ENCODE measurements around the gene PALS1. TPM values are rescaled to one million over a fixed set of nuclear protein-coding genes. Genes with fewer than 3 reads are reported as not detected.

Gene PALS1
- total RNA-seq, 1 donor from 2014 or later: 20.6 TPM

GRCh38 chr14:67253076-67253635 lies 11.9 kb downstream of the PALS1 start:
- H3K27ac ChIP-seq: no peak overlapping the region
- no peaks in the 10 kb centered on the region for H3K27me3 ChIP-seq
- no peak for DNase-seq (ENCODE audit: extremely low spot score in 2 of 2)
- no peaks in the 10 kb centered on the region for H3K36me3 ChIP-seq
- peaks cover 30% of the 10 kb centered on the region for H3K4me1 ChIP-seq
- TF ChIP-seq POLR2A (IDR thresholded peaks at IDR 0.05) (no peak), CTCF (IDR thresholded peaks at IDR 0.05) (no peak), POLR2AphosphoS5 (IDR thresholded peaks at IDR 0.05; ENCODE audit: insufficient read depth in 1 of 2, low read depth in 1 of 2) (no peak)
- no peak overlapping the region for H3K4me3 ChIP-seq
- no peaks in the 10 kb centered on the region for H3K9me3 ChIP-seq
- intact Hi-C loops (cut with DNase I): no loop called here

- DNase-seq (ENCODE audit: extremely low spot score in 2 of 2): no peak
- Histone ChIP-seq H3K9me3 (no peaks in the 10 kb centered on the region), H3K4me3 (no peak overlapping the region), H3K36me3 (no peaks in the 10 kb centered on the region), H3K4me1 (peaks cover 11% of the 10 kb centered on the region), H3K27ac (no peak overlapping the region), H3K27me3 (no peaks in the 10 kb centered on the region)
- TF ChIP-seq POLR2A (IDR thresholded peaks at IDR 0.05): no peak
- no peak for TF ChIP-seq CTCF (IDR thresholded peaks at IDR 0.05)
- no peak for TF ChIP-seq POLR2AphosphoS5 (IDR thresholded peaks at IDR 0.05; ENCODE audit: insufficient read depth in 1 of 2, low read depth in 1 of 2)
- intact Hi-C loops (cut with DNase I): no loop called here
Measured at GRCh38 chr14:67257906-67258305, 16.7 kb downstream of the PALS1 start.

GRCh38 chr14:67260965-67261364 lies 19.7 kb downstream of the PALS1 start:
- TF ChIP-seq POLR2AphosphoS5 (IDR thresholded peaks at IDR 0.05; ENCODE audit: insufficient read depth in 1 of 2, low read depth in 1 of 2): no peak
- Histone ChIP-seq H3K9me3 (no peaks in the 10 kb centered on the region), H3K27me3 (no peaks in the 10 kb centered on the region), H3K27ac (no peak overlapping the region), H3K36me3 (no peaks in the 10 kb centered on the region), H3K4me3 (no peak overlapping the region), H3K4me1 (peaks cover 18% of the 10 kb centered on the region)
- intact Hi-C loops (cut with DNase I): no loop called here
- DNase-seq (ENCODE audit: extremely low spot score in 2 of 2): no peak

GRCh38 chr14:67263499-67264149 lies 22.4 kb downstream of the PALS1 start:
- H3K36me3 ChIP-seq: no peaks in the 10 kb centered on the region
- no peak overlapping the region for H3K27ac ChIP-seq
- no peak for TF ChIP-seq CTCF (IDR thresholded peaks at IDR 0.05)
- no peak for TF ChIP-seq POLR2AphosphoS5 (IDR thresholded peaks at IDR 0.05; ENCODE audit: insufficient read depth in 1 of 2, low read depth in 1 of 2)
- TF ChIP-seq POLR2A (IDR thresholded peaks at IDR 0.05): no peak
- no peaks in the 10 kb centered on the region for H3K27me3 ChIP-seq
- DNase-seq (ENCODE audit: extremely low spot score in 2 of 2): no peak
- H3K4me1 ChIP-seq: peaks cover 29% of the 10 kb centered on the region
- intact Hi-C loops (cut with DNase I): no loop called here
- H3K9me3 ChIP-seq: no peaks in the 10 kb centered on the region
- no peak overlapping the region for H3K4me3 ChIP-seq

- H3K4me1 ChIP-seq: peaks cover 35% of the 10 kb centered on the region
- no peak overlapping the region for H3K4me3 ChIP-seq
- TF ChIP-seq POLR2A (IDR thresholded peaks at IDR 0.05): no peak
- TF ChIP-seq POLR2AphosphoS5 (IDR thresholded peaks at IDR 0.05; ENCODE audit: insufficient read depth in 1 of 2, low read depth in 1 of 2): no peak
- no peak for TF ChIP-seq CTCF (IDR thresholded peaks at IDR 0.05)
- intact Hi-C loops (cut with DNase I): no loop called here
- no peak overlapping the region for H3K27ac ChIP-seq
- no peaks in the 10 kb centered on the region for H3K36me3 ChIP-seq
- H3K9me3 ChIP-seq: no peaks in the 10 kb centered on the region
- no peak for DNase-seq (ENCODE audit: extremely low spot score in 2 of 2)
- no peaks in the 10 kb centered on the region for H3K27me3 ChIP-seq
Measured at GRCh38 chr14:67265131-67265530, 23.9 kb downstream of the PALS1 start.

All from vagina (tissue), 2 donors.